GM18526 (cell line): ENCODE data around the gene PRKAG2.

Source experiments
- POLR2A ChIP-seq: IDR thresholded peaks from 3 replicates; pipeline ENCODE4 v1.6.1; 2011; ENCODE audit not compliant: insufficient read length; ENCODE audit errors: extremely low read depth

PRKAG2 gene

GRCh38 chr7:151694441-151694827 is 182.5 kb downstream of the PRKAG2 start:
- no peak for TF ChIP-seq POLR2A

GRCh38 chr7:151693140-151693539 is 183.8 kb downstream of the PRKAG2 start:
- TF ChIP-seq POLR2A, result no peak

GRCh38 chr7:151692721-151693120 is 184.2 kb downstream of the PRKAG2 start:
- no peak for TF ChIP-seq POLR2A

- TF ChIP-seq POLR2A, result no peak
Measured at GRCh38 chr7:151691449-151691848, 185.5 kb downstream of the PRKAG2 start.

- no peak for TF ChIP-seq POLR2A
Measured at GRCh38 chr7:151690606-151691005, 186.3 kb downstream of the PRKAG2 start.

- TF ChIP-seq POLR2A, result no peak
Measured at GRCh38 chr7:151689196-151689971, 187.5 kb downstream of the PRKAG2 start.

- TF ChIP-seq POLR2A, result no peak
Measured at GRCh38 chr7:151688236-151688780, 188.6 kb downstream of the PRKAG2 start.

- no peak for TF ChIP-seq POLR2A
Measured at GRCh38 chr7:151687523-151688235, 189.2 kb downstream of the PRKAG2 start.

- TF ChIP-seq POLR2A, result no peak
Measured at GRCh38 chr7:151686826-151687225, 190.1 kb downstream of the PRKAG2 start.

GRCh38 chr7:151686016-151686766 is 190.7 kb downstream of the PRKAG2 start:
- no peak for TF ChIP-seq POLR2A

GRCh38 chr7:151684408-151685175 is 192.3 kb downstream of the PRKAG2 start:
- TF ChIP-seq POLR2A, result no peak

GRCh38 chr7:151683615-151684407 is 193.1 kb downstream of the PRKAG2 start:
- no peak for TF ChIP-seq POLR2A

GRCh38 chr7:151682831-151683614 is 193.9 kb downstream of the PRKAG2 start:
- TF ChIP-seq POLR2A, result no peak
